Neural progenitor cell (in vitro differentiated cells): ENCODE results near the gene TMPRSS13.
"Not testable (repeated sequence)": the region's sequence is repeated elsewhere in the genome, so short reads cannot be mapped to it uniquely, and the experiment has no call there.

Experiments
- EZH2 ChIP-seq: fragments of 200-600 bp; sonication (generic); IDR thresholded peaks from 2 replicates; pipeline ENCODE4 v1.6.1; 2017; ENCODE audit warnings: antibody characterized with exemption, mild to moderate bottlenecking, moderate library complexity
- TF ChIP-seq, protein P1 (sequence below): fragments of 200-600 bp; sonication (generic); IDR thresholded peaks from 2 replicates; pipeline ENCODE4 v1.5.1; 2017; ENCODE audit warnings: antibody characterized with exemption, mild to moderate bottlenecking

GRCh38 chr11:117865546-117865945 is 63.7 kb downstream of the TMPRSS13 start:
- not testable (repeated sequence) for TF ChIP-seq EZH2
- TF ChIP-seq, protein P1, sequence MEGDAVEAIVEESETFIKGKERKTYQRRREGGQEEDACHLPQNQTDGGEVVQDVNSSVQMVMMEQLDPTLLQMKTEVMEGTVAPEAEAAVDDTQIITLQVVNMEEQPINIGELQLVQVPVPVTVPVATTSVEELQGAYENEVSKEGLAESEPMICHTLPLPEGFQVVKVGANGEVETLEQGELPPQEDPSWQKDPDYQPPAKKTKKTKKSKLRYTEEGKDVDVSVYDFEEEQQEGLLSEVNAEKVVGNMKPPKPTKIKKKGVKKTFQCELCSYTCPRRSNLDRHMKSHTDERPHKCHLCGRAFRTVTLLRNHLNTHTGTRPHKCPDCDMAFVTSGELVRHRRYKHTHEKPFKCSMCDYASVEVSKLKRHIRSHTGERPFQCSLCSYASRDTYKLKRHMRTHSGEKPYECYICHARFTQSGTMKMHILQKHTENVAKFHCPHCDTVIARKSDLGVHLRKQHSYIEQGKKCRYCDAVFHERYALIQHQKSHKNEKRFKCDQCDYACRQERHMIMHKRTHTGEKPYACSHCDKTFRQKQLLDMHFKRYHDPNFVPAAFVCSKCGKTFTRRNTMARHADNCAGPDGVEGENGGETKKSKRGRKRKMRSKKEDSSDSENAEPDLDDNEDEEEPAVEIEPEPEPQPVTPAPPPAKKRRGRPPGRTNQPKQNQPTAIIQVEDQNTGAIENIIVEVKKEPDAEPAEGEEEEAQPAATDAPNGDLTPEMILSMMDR, result not testable (repeated sequence)
